Stimulated activated CD4-positive, alpha-beta T cell treated with anti-CD3 and anti-CD28 coated beads, Interleukin-1b, Interleukin-23, amount 100 ng/mL, for 1 hour (primary cell): Measurements from ENCODE around the gene RILPL2.
"Not testable (repeated sequence)": the region's sequence is repeated elsewhere in the genome, so short reads cannot be mapped to it uniquely, and the experiment has no call there.

Experiments
- DNase-seq, 2 donors: peaks; one replicate each; pipeline ENCODE4 v3.0.0-alpha.2; 2020; ENCODE audit warnings: low read depth in 2 of 2

RILPL2 gene

GRCh38 chr12:123449856-123450255 lies 13.4 kb upstream of the RILPL2 start:
- no peak for DNase-seq

DNA sequence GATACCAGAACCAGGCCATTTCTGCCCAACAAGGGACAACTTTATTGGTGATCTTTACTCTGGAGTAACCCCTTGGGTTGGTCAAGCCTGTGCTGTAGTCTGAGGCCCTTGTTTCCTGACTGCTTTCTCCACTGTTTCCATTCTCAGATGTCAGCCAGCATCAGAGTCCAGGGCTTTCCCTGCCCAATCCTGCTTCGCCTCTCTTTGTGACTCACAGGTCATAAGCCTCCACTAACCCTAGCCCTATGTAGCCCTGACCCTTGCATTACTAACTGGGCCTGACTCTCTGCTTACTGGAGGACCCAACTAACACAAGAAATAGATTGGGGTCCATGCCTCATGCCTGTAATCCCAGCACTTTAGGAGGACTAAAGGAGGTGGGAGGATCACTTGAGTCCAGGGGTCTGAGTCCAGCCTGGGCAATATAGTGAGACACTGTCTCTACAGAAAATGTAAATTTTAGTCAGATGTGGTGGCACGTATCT lies 12.8 kb upstream of the RILPL2 start:
- no peak for DNase-seq

DNA sequence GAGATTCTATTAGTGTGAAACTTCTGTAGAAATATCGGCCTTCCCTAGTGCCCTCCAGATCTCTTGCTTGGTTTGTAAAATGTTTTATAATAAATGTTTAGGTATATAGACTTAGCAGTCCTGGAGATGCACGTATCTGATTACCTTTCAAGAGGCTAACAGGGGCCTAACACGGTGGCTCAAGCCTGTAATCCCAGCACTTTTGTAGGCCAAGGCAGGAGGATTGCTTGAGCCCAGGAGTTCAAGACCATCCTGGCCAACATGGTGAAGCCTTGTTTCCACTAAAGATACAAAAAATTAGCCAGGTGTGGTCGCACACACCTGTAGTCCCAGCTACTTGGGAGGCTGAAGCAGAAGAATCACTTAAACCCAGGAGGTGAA lies 9.8 kb upstream of the RILPL2 start:
- DNase-seq, result no peak

GRCh38 chr12:123445388-123446332 lies 9.2 kb upstream of the RILPL2 start:
- no peak for DNase-seq

GRCh38 chr12:123444092-123445026 lies 7.9 kb upstream of the RILPL2 start:
- no peak for DNase-seq

DNA sequence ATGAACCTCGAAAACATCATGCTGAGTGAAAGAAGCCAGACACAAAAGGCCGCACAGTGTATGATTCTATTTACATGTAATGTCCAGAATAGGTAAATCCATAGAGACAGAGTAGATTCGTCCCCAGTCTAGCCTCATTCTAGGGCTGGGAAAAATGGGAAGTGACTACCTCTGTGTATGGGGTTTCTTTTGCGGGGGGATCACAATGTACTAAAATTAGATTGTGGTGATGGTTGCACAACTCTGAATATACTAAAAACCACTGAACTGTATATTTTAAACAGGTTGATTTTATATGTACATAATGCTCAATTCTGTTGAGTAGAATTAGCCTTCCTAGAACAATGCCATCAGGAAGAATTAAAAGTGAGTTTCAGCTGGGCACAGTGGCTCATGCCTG lies 6.3 kb upstream of the RILPL2 start:
- no peak for DNase-seq

- no peak for DNase-seq
These were observed 5.2 kb upstream of the RILPL2 start for GRCh38 chr12:123441523-123442164.

GRCh38 chr12:123435636-123436016 lies 858 bp downstream of the RILPL2 start:
- no peak for DNase-seq

- DNase-seq, result no peak
These were observed 2.9 kb downstream of the RILPL2 start for GRCh38 chr12:123433615-123434014.

DNA sequence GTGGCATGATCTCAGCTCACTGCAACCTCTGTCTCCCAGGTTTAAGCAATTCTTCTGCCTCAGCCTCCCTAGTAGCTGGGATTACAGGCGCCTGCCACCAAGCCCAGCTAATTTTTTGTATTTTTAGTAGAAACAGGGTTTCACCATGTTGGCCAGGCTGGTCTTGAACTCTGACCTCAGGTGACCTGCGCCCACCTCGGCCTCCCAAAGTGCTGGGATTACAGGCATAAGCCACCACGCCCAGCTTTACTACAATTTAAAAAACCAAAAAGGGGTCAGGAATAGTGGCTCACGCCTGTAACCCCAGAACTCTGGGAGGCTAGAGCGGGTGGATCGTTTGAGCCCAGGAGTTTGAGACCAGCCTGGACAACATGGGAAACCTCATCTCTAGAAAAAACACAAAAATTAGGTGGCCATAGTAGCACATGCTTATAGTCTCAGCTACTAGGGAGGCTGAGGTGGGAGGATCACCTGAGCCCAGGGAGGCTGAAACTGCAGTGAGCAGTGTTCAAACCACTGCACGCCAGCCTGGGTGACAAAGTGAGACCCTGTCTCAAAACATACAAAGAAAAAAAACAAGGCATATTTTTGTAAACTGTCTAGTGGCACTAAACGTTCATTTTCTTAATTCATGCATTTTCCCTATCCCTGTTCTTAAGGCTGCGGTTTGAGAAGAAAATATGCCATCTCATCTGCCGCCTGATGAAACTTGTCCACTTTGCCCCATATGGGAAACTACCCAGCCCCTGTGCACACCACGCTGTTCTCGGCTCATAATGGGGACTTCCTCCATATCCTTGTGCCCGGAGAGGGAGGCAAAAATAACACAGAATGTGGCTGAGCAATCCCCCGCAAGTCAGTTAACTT lies 4.3 kb downstream of the RILPL2 start:
- DNase-seq, result not testable (repeated sequence)

GRCh38 chr12:123429101-123429500 lies 7.4 kb downstream of the RILPL2 start:
- not testable (repeated sequence) for DNase-seq

- DNase-seq, result no peak
These were observed 7.9 kb downstream of the RILPL2 start for GRCh38 chr12:123428591-123428990.

GRCh38 chr12:123427036-123427769 lies 9.3 kb downstream of the RILPL2 start:
- DNase-seq, result no peak

DNA sequence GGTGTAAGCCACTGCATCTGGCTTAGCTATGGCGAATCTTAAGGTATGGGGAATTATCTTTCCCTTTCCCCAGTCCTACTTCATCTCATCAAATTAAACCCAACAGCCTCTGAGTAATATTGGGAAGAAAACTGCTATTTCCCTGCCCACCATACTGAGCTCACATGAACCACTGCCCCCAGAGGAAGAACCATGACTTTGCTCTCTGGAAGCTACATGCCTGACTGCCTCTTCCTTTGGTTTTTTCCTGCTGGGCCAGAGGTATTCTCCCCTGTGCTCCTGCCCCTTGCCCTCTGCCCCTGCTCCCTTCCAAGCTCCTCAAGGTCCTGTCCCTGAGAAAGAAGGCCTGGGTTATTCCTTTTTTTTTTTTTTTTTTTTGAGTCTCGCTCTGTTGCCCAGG lies 15.2 kb downstream of the RILPL2 start:
- DNase-seq, result no peak

DNA sequence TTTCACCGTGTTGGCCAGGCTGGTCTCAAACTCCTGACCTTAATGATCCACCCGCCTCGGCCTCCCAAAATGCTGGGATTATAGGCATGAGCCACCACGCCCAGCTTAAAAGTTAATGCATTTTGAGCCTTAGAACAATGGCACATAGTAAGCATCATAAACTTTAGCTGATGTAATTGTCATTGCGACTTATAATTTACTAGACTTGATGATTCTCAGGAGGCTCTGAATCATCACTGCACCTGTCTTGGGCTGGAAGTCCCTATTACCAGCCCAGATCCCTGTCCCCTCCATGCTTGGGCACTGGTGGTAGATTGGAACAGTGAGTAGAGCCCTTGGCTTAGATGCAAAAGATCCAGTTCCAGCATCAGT lies 26.5 kb downstream of the RILPL2 start:
- no peak for DNase-seq

GRCh38 chr12:123409284-123410040 lies 27.0 kb downstream of the RILPL2 start:
- DNase-seq, result not testable (repeated sequence)

- not testable (repeated sequence) for DNase-seq
These were observed 27.9 kb downstream of the RILPL2 start for GRCh38 chr12:123408619-123409018.

GRCh38 chr12:123407934-123408333 lies 28.6 kb downstream of the RILPL2 start:
- not testable (repeated sequence) for DNase-seq

GRCh38 chr12:123407269-123407668 lies 29.2 kb downstream of the RILPL2 start:
- DNase-seq, result not testable (repeated sequence)
